DMS53 treated with DMSO at 0.1 percent for 48 hours (cell line): ENCODE data around the gene ZNF219.

Source experiments
- DNase-seq: peaks from one replicate; lab custom pipeline; 2025; ENCODE audit not compliant: unreplicated experiment; lab: John Stamatoyannopoulos, UW

ZNF219 gene

GRCh38 chr14:21087294-21088091, 11.0 kb downstream of the ZNF219 start:
- DNase-seq = no peak

- no peak for DNase-seq
These were observed 11.6 kb downstream of the ZNF219 start for GRCh38 chr14:21086908-21087293.

- DNase-seq = no peak
These were observed 13.2 kb downstream of the ZNF219 start for GRCh38 chr14:21084998-21085853.

- no peak for DNase-seq
These were observed 14.1 kb downstream of the ZNF219 start for GRCh38 chr14:21084396-21084795.

GRCh38 chr14:21083565-21084325, 14.7 kb downstream of the ZNF219 start:
- no peak for DNase-seq

GRCh38 chr14:21081521-21082142, 16.8 kb downstream of the ZNF219 start:
- DNase-seq = no peak

- no peak for DNase-seq
These were observed 19.7 kb downstream of the ZNF219 start for GRCh38 chr14:21078726-21079125.

- DNase-seq = no peak
These were observed 20.2 kb downstream of the ZNF219 start for GRCh38 chr14:21078287-21078686.

GRCh38 chr14:21077672-21078071, 20.8 kb downstream of the ZNF219 start:
- DNase-seq = no peak

- DNase-seq = no peak
These were observed 22.6 kb downstream of the ZNF219 start for GRCh38 chr14:21075719-21076437.

- no peak for DNase-seq
These were observed 23.8 kb downstream of the ZNF219 start for GRCh38 chr14:21074398-21075272.

GRCh38 chr14:21073921-21074320, 24.5 kb downstream of the ZNF219 start:
- no peak for DNase-seq

- no peak for DNase-seq
These were observed 25.6 kb downstream of the ZNF219 start for GRCh38 chr14:21072781-21073339.

GRCh38 chr14:21072031-21072473, 26.4 kb downstream of the ZNF219 start:
- no peak for DNase-seq

- peak; percentile 24 for DNase-seq
These were observed 27.0 kb downstream of the ZNF219 start for GRCh38 chr14:21071225-21072030.

GRCh38 chr14:21070610-21071224, 27.7 kb downstream of the ZNF219 start:
- no peak for DNase-seq

GRCh38 chr14:21070083-21070609, 28.3 kb downstream of the ZNF219 start, which contains the start of gene ARHGEF40:
Gene ARHGEF40, plus strand, starts transcription at chr14:21070304. Its CDS starts 93 bp downstream, at chr14:21070397.
- DNase-seq = no peak
